Measurements from ENCODE around the gene TTC39A.

GRCh38 chr1:51341876-51342496 lies 11.6 kb upstream of the TTC39A start:
- TF ChIP-seq CTCF (IDR thresholded peaks at IDR 0.05), result no peak
- TF ChIP-seq POLR2AphosphoS5 (IDR thresholded peaks at IDR 0.05; ENCODE audit: insufficient read depth in 1 of 2, low read depth in 1 of 2), result no peak

Measured in vagina (tissue), 2 donors.